Brain microvascular endothelial cell (primary cell): ENCODE results near the gene ARHGAP45.

ENCODE experiments used
- DNase-seq: peaks from one replicate; pipeline ENCODE4 v3.0.0-alpha.2; 2020
- H3K27ac ChIP-seq: fragments of 250-450 bp; sonication (Bioruptor Pico); 2 replicates; pipeline ENCODE4 v1.5.1; 2020; ENCODE audit warnings: mild to moderate bottlenecking, moderate library complexity
- H3K27me3 ChIP-seq: fragments of 250-450 bp; sonication (Bioruptor Pico); replicated peaks from 2 replicates; pipeline ENCODE4 v1.5.1; 2020; ENCODE audit warnings: mild to moderate bottlenecking
- H3K36me3 ChIP-seq: fragments of 250-450 bp; sonication (Bioruptor Pico); replicated peaks from 2 replicates; pipeline ENCODE4 v1.5.1; 2020; ENCODE audit warnings: mild to moderate bottlenecking
- H3K4me3 ChIP-seq: 2 replicates; pipeline ENCODE4 v1.5.1; 2011; ENCODE audit warnings: low read depth, mild to moderate bottlenecking, control low read depth, low read length, moderate library complexity
- in situ Hi-C: cut with HindIII; loops from 2 replicates; pipeline ENCODE4 v1.10.0; 2017; ENCODE audit warnings: low sequenced_read_pairs, low pct_ligation_motif_present
- TF ChIP-seq, protein P1 (sequence below): IDR thresholded peaks from 2 replicates; pipeline ENCODE4 v1.5.1; 2011; ENCODE audit warnings: low read depth, mild to moderate bottlenecking, moderate library complexity, low read length, control low read depth, inconsistent platforms; ENCODE audit errors: missing control alignments

The ARHGAP45 gene

DNA sequence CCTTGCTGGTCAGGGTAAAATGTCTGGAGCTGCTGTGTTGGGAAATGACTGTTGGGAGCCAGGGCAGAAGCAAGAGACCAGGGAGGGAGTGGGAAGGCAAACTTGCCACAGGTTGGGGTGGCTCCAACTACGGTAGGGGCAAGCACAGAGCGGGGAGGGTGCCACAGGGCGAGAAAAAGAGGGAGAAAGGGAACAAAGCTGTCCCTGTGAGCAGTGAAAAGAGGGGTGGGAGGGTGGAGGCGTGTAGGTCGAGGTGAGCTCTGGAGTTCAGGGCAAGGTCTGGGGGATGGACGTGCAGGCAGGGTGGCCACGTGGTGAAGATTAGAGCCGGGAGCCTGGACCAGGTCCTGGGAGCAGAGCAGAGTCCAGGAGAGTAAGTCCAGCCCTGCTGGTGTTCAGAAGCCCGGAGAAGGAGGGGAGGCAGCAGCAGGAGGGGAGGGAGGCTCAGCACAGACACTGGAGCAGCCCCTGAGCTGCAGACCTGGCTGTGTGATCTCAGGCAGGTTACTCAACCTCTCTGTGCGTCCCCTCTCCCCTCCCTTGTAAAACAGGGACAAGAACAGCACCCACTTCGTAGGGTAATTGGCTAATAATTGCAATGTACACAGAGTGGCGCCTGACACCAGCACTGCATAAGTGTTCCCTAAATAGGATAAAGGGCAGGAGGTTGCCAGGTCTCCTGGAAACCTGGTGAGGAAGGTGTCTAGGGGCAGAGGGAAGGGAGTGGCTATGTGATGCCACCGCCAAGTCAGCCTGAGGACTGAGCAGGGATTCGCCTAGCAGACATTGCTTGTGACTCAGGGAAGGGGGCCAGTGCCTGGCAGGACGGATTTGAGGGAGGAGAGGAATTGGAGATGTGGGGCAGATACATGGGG is 31.4 kb downstream of the ARHGAP45 start:
- Histone ChIP-seq H3K36me3 (peaks cover 4% of the 10 kb centered on the region), H3K27me3 (no peaks in the 10 kb centered on the region), H3K4me3 (no peak overlapping the region), H3K27ac (no peak overlapping the region)
- in situ Hi-C loops = no loop called here
- no peak for DNase-seq
- TF ChIP-seq, protein P1, sequence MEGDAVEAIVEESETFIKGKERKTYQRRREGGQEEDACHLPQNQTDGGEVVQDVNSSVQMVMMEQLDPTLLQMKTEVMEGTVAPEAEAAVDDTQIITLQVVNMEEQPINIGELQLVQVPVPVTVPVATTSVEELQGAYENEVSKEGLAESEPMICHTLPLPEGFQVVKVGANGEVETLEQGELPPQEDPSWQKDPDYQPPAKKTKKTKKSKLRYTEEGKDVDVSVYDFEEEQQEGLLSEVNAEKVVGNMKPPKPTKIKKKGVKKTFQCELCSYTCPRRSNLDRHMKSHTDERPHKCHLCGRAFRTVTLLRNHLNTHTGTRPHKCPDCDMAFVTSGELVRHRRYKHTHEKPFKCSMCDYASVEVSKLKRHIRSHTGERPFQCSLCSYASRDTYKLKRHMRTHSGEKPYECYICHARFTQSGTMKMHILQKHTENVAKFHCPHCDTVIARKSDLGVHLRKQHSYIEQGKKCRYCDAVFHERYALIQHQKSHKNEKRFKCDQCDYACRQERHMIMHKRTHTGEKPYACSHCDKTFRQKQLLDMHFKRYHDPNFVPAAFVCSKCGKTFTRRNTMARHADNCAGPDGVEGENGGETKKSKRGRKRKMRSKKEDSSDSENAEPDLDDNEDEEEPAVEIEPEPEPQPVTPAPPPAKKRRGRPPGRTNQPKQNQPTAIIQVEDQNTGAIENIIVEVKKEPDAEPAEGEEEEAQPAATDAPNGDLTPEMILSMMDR = no peak

DNA sequence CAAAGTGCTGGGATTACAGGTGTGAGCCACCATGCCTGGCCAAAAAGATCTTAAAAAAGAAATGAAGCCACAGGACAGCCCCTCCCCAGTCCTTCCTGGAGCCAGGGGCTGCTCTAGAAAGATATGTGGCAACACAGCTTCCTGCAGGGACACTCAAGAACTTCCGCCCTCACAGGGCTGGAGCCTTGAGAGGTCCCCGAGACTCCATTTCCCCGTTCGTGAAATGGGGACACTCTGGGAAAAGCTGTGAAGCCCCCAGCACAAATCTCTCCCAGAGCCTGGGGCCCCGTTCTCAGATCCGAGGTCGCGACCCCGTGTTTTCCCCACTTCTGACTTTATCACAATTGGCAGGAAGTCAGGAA is 34.4 kb downstream of the ARHGAP45 start:
- in situ Hi-C loops = loop anchor here (25.0 kb wide), 1 partner anchor 136 kb away; the partner anchor contains the start of genes ATP5F1D, CBARP and MIDN

DNA sequence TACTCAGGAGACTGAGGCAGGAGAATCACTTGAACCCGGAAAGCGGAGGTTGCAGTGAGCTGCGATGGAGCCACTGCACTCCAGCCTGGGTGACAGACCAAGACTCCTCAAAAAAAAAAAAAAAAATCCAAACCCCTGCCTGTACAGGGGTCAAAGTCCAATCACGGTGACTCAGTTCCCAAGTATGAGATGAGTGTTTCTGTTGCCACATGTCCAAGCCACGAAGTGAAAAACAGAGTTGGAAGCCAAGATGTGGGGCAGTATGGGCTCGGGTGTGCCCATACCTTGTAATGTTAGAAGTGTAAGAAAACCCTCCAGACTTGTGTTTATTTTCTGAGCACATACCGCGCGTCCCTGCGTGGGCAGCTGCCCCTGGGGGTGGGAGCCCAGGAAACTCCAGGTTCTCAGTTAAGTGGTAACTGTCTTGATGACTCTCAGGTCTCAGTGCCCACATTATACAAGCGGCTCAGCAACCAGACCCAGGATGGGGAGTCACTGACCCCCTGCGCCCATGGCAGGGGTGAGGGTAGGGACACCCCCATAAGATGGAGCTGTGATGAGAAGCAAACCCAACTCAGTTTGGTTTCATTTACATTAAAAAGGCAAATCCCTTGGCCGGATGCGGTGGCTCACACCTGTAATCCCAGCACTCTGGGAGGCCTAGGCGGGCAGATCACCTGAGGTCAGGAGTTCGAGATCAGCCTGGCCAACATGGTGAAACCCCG is 35.6 kb downstream of the ARHGAP45 start:
- Histone ChIP-seq H3K4me3 (peak overlapping the region; percentile 5), H3K27me3 (no peaks in the 10 kb centered on the region), H3K36me3 (peaks cover 15% of the 10 kb centered on the region), H3K27ac (peak overlapping the region; percentile 96)
- DNase-seq = peak; percentile 96
- in situ Hi-C loops = loop anchor here (25.0 kb wide), 1 partner anchor 135 kb away; the partner anchor contains the start of genes ATP5F1D, CBARP and MIDN
- TF ChIP-seq, protein P1 = no peak

More for the DNA sequence above, 34.4 kb downstream of the ARHGAP45 start:
- H3K36me3 ChIP-seq = peaks cover 4% of the 10 kb centered on the region
- DNase-seq = no peak
- H3K27me3 ChIP-seq = no peaks in the 10 kb centered on the region
- TF ChIP-seq, protein P1 = no peak
- H3K27ac ChIP-seq = peak overlapping the region; percentile 96
- no peak overlapping the region for H3K4me3 ChIP-seq

DNA sequence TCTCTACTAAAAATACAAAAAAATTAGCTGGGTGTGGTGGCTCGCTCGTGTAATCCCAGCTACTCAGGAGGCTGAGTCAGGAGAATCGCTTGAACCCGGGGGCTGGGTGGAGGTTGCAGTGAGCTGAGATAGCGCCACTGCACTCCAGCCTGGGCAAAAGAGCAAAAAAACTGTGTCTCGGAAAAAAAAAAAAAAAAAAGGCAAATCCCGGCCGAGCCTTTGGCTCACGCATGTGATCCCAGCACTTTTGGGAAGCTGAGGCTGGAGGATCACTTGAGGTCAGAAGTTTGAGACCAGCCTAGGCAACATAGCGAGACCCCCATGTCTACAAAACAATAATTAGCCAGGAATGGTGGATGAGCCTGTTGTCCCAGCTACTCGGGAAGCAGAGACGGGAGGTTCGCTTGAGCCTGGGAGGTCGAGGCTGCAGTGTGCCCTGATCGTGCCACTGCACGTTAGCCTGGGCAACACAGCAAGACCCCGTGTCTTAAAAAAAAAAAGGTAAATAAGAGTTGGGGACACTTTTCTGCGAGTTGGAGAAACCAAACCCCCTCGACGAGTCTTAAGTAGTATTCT is 36.3 kb downstream of the ARHGAP45 start:
- H3K4me3 ChIP-seq = peak overlapping the region; percentile 12

DNA sequence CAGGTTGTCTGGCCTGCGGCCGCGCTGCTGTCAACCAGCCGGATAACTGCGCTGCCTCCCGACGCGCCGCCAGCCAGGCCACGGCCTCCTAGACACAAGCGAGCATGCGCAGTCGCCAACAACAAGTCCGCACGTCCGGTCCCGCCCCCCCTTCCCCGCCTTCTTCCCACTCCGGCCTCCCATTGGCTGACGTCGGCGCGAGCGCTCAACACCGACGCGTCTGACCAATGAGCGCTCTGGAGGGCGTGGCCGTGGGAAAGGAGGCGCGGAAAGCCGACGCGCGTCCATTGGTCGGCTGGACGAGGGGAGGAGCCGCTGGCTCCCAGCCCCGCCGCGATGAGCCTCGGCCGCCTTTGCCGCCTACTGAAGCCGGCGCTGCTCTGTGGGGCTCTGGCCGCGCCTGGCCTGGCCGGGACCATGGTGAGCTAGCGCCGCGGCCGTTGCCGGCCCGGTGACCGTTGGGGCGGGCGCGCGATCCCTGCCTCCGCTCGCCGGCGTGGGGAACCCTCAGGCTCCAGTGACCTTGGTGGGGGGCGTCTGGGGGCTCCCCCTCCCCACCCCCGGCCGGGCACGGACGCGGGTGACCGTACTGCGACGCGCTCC is 36.8 kb downstream of the ARHGAP45 start, which contains the start of gene GPX4:
Gene GPX4 (plus strand): TSS at position 287 of the 603 bp plus-strand sequence. CDS start 50 bp downstream, at position 337.
- TF ChIP-seq, protein P1 = no peak
- peak; percentile 97 for DNase-seq
- H3K4me3 ChIP-seq = peak within 1 kb of the TSS; percentile 69
- H3K36me3 ChIP-seq = peaks cover 23% of the 10 kb centered on the region
- no peaks in the 10 kb centered on the region for H3K27me3 ChIP-seq
- in situ Hi-C loops = loop anchor here (25.0 kb wide), 1 partner anchor 133 kb away; the partner anchor contains the start of genes ATP5F1D, CBARP and MIDN
- H3K27ac ChIP-seq = peak within 1 kb of the TSS; percentile 96

More for the DNA sequence above, 36.3 kb downstream of the ARHGAP45 start:
- no peak for DNase-seq
- TF ChIP-seq, protein P1 = no peak
- in situ Hi-C loops = loop anchor here (25.0 kb wide), 1 partner anchor 134 kb away; the partner anchor contains the start of genes ATP5F1D, CBARP and MIDN
- Histone ChIP-seq H3K27ac (peak overlapping the region; percentile 96), H3K36me3 (peaks cover 19% of the 10 kb centered on the region), H3K27me3 (no peaks in the 10 kb centered on the region)
